GM12891 (cell line): ENCODE measurements around the gene MKKS.

ENCODE experiments used
- POLR2A ChIP-seq: IDR thresholded peaks from 2 replicates; pipeline ENCODE4 v1.6.1; 2011; ENCODE audit warnings: low read depth, low read length, control low read depth
- POLR2AphosphoS5 ChIP-seq: IDR thresholded peaks from 2 replicates; pipeline ENCODE4 v1.6.1; 2011; ENCODE audit warnings: low read depth, low read length, control low read depth

DNA sequence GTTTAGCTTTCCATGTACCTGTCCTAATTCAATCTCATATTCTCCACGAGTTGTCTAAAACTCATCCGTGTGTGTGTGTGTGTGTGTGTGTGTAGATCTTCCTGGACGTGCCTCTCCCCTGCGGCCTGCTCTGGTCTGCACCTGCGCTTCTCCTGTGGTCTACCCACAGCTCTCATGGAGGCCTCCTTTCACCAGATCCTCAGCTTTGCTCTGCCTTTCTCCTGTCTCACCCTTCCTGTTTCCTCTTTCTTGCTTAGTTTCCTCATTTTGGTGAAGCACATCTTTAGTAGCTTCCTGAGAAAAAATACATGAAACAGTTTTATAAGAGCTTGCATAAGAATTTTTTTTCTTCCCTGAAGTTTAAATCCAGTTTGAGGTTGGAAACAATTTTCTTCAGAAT is 19.2 kb upstream of the MKKS start:
- no peak for TF ChIP-seq POLR2A
- TF ChIP-seq POLR2AphosphoS5: no peak
